Sigmoid colon (tissue), 7 donors: ENCODE data around the gene ASF1A. TPM values are rescaled to one million over a fixed set of nuclear protein-coding genes. Genes with fewer than 3 reads are reported as not detected.

Experiments
- DNase-seq: peaks from one replicate; pipeline ENCODE4 v3.0.0-alpha.2; 2019
- H3K27ac ChIP-seq, 4 donors: fragments of 200-600 bp; sonication (generic); one replicate each; pipeline ENCODE4 v1.5.1; 2016 to 2019; ENCODE audit warnings: mild to moderate bottlenecking in 1 of 4
- H3K27me3 ChIP-seq, 3 donors: fragments of 200-600 bp; sonication (generic); one replicate each; pipeline ENCODE4 v1.5.1; 2019; ENCODE audit warnings: mild to moderate bottlenecking in 1 of 3
- H3K36me3 ChIP-seq, 4 donors: fragments of 200-600 bp; sonication (generic); one replicate each; pipeline ENCODE4 v1.5.1; 2016 to 2019
- H3K4me1 ChIP-seq, 4 donors: fragments of 200-600 bp; sonication (generic); one replicate each; pipeline ENCODE4 v1.5.1; 2017 to 2019
- H3K4me3 ChIP-seq, 4 donors: fragments of 200-600 bp; sonication (generic); one replicate each; pipeline ENCODE4 v1.5.1; 2017 to 2019; ENCODE audit warnings: mild to moderate bottlenecking in 2 of 4, moderate library complexity in 1 of 4
- H3K9me3 ChIP-seq, 4 donors: fragments of 200-600 bp in 3 of 4; sonication (generic) in 3 of 4; one replicate each; pipeline versions ENCODE4 v1.5.1 to v1.6.1; 2013 to 2019
- CTCF ChIP-seq, 4 experiments: fragments of 450-650 bp in 3 of 4; fragments of 200-600 bp in 1 of 4; IDR thresholded peaks; one replicate each; pipeline ENCODE4 v1.5.1; 2016 to 2019; ENCODE audit warnings: antibody characterized with exemption in 4 of 4, mild to moderate bottlenecking in 3 of 4, moderate library complexity in 2 of 4
- EP300 ChIP-seq, 4 donors: sonication (generic); formaldehyde crosslinking; IDR thresholded peaks; one replicate each; pipeline ENCODE4 v1.6.1; 2017; ENCODE audit warnings: antibody characterized with exemption in 4 of 4
- POLR2A ChIP-seq, 2 donors: fragments of 450-650 bp; IDR thresholded peaks; one replicate each; pipeline ENCODE4 v1.6.1; 2016; ENCODE audit warnings: antibody characterized with exemption in 2 of 2, mild to moderate bottlenecking in 2 of 2, moderate library complexity in 2 of 2
- POLR2AphosphoS5 ChIP-seq, 4 donors: sonication (generic); formaldehyde crosslinking; IDR thresholded peaks; one replicate each; pipeline ENCODE4 v1.6.1; 2017; ENCODE audit warnings: antibody characterized with exemption in 4 of 4
- WGBS, 2 donors: extraction: QIAGEN DNeasy Blood & Tissue Kit; methylation state at CpG; one replicate each; pipeline ENCODE4 v1.1.7; 2013; 5-methylcytosine and 5-hydroxymethylcytosine counted together
- intact Hi-C: fragments of 100-400 bp; cut with DNase I; formaldehyde crosslinking; loops from one replicate; pipeline ENCODE4 v1.15.1; 2023
- polyA plus RNA-seq, 3 donors: library from polyadenylated mRNA; stranded (reverse); fragments of 200-250 nt; gene quantifications; one replicate each; pipeline ENCODE4 v1.2.3, GENCODE V29; 2013
- total RNA-seq, 4 donors: library from RNA; depleted of rRNA; stranded (reverse); fragments of >200 nt; gene quantifications; one replicate each; pipeline ENCODE4 v1.1.0, GENCODE V29; 2016
- donor health status: healthy with polysubstance abuse.
- donor health status: Bipolar disorder and iron deficiency.
- donor health status: healthy.

Gene ASF1A
- total and polyA plus RNA-seq, 7 donors = 10.2 to 17.1 (median 11.6) TPM

DNA sequence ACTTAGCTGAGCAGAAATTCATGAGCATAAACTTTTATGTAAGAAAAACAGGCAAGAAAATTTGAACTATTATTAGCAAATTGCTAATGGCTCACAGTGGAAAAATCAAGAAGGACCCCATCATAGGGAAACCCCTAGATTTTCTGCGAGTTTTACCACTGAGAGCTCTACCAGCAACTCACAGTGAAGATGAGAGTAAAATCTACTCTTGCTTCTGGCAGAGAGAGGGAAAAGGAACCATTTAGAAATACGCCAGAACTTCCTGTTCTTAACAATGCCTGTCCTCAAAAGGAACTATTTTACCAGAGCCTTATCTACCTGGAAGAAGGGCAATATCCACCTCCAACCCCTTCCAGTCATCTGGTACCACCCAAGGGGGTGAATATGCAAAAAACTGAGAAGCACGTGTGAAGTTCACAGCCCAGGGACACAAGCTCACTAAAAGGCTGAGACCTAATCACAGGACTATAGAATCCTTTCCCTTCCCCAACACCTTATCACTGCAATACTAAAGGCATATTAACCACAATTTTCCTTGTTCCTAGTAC, 34.4 kb upstream of the ASF1A start:
- TF ChIP-seq CTCF (IDR thresholded peaks at IDR 0.05) (no peak), POLR2AphosphoS5 (IDR thresholded peaks at IDR 0.05) (no peak), POLR2A (IDR thresholded peaks at IDR 0.05) (no peak), EP300 (IDR thresholded peaks at IDR 0.05) (no peak)
- 52 to 68% methylated on average over 3 of the region's 3 CpGs for WGBS, 2 donors
- Histone ChIP-seq H3K4me1 (peaks cover 0 to 6% (median 4%) of the 10 kb centered on the region in 4 donors), H3K36me3 (no peaks in the 10 kb centered on the region), H3K4me3 (no peak overlapping the region), H3K27me3 (no peaks in the 10 kb centered on the region), H3K9me3 (no peaks in the 10 kb centered on the region), H3K27ac (no peak overlapping the region)
- intact Hi-C loops = no loop called here
- no peak for DNase-seq

DNA sequence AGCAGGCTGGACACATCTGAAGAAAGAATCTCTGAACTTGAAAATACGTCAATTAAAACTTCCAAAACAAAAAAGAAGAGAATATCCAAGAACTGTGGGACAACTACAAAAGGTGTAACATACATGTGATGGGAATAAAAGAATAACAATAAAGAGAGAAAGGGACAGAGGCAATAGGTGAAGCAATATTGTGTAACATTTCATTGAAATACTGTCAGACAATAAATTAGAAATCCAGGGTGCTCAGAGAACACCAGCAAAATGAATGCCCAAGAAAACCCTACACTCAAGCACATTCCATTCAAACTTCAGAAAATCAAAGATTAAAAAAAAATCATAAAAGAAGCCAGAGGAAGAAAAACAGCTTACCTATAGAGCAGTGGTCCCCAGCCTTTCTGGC, 33.6 kb upstream of the ASF1A start:
- intact Hi-C loops = no loop called here
- Histone ChIP-seq H3K4me1 (peaks cover 0 to 14% (median 11%) of the 10 kb centered on the region in 4 donors), H3K9me3 (no peaks in the 10 kb centered on the region), H3K36me3 (no peaks in the 10 kb centered on the region), H3K4me3 (no peak overlapping the region), H3K27ac (no peak overlapping the region), H3K27me3 (no peaks in the 10 kb centered on the region)
- WGBS, 2 donors = 98% methylated on average over 1 of the region's 1 CpG
- no peak for DNase-seq
- no peak for TF ChIP-seq EP300 (IDR thresholded peaks at IDR 0.05)
- TF ChIP-seq POLR2AphosphoS5 (IDR thresholded peaks at IDR 0.05) = no peak
- TF ChIP-seq CTCF (IDR thresholded peaks at IDR 0.05) = no peak
- TF ChIP-seq POLR2A (IDR thresholded peaks at IDR 0.05) = no peak

DNA sequence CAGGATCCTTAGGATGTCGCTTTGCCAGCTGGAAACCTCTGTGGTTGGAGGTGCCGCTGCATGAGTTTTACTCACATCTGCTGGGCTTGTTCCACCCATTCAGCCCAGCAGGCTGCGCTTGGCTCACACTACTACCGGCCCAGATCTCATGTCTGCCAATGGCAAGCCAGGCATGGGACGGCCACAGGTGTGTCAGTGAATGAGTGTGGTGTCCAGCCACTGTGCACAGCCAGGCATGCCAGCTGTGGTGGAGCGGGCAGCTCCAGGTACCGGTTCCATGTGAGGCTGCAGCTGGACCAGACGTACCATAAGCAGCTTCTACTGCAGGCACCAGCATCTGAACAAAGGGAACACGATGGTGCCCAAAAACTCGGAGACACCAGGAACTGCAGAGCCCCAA, 33.1 kb upstream of the ASF1A start:
- intact Hi-C loops = no loop called here
- TF ChIP-seq CTCF (IDR thresholded peaks at IDR 0.05) = no peak
- TF ChIP-seq POLR2A (IDR thresholded peaks at IDR 0.05) = no peak
- TF ChIP-seq EP300 (IDR thresholded peaks at IDR 0.05) = no peak
- TF ChIP-seq POLR2AphosphoS5 (IDR thresholded peaks at IDR 0.05) = no peak
- 97% methylated on average over 10 of the region's 10 CpGs for WGBS, 2 donors
- no peak for DNase-seq
- H3K4me3 ChIP-seq = no peak overlapping the region
- no peaks in the 10 kb centered on the region for H3K9me3 ChIP-seq
- H3K4me1 ChIP-seq = peaks cover 0 to 15% (median 12%) of the 10 kb centered on the region in 4 donors
- H3K27ac ChIP-seq = no peak overlapping the region
- no peaks in the 10 kb centered on the region for H3K27me3 ChIP-seq
- H3K36me3 ChIP-seq = no peaks in the 10 kb centered on the region

GRCh38 chr6:118862443-118862842, 31.5 kb upstream of the ASF1A start:
- H3K27me3 ChIP-seq = no peaks in the 10 kb centered on the region
- no peaks in the 10 kb centered on the region for H3K36me3 ChIP-seq
- no peak overlapping the region for H3K27ac ChIP-seq
- intact Hi-C loops = no loop called here
- H3K4me3 ChIP-seq = no peak overlapping the region
- 97 to 98% methylated on average over 4 of the region's 4 CpGs for WGBS, 2 donors
- H3K4me1 ChIP-seq = peaks cover 0 to 15% (median 12%) of the 10 kb centered on the region in 4 donors
- TF ChIP-seq EP300 (IDR thresholded peaks at IDR 0.05) (no peak), POLR2AphosphoS5 (IDR thresholded peaks at IDR 0.05) (no peak), CTCF (IDR thresholded peaks at IDR 0.05) (no peak), POLR2A (IDR thresholded peaks at IDR 0.05) (no peak)
- H3K9me3 ChIP-seq = no peaks in the 10 kb centered on the region
- no peak for DNase-seq
